ENCODE data around the gene PTPRN.
"Not testable (repeated sequence)": the region's sequence is repeated elsewhere in the genome, so short reads cannot be mapped to it uniquely, and the experiment has no call there.

PTPRN gene

GRCh38 chr2:219306047-219306446, 3.2 kb downstream of the PTPRN start:
- DNase-seq = no peak

GRCh38 chr2:219304223-219304622, 5.0 kb downstream of the PTPRN start:
- no peak for DNase-seq

GRCh38 chr2:219302412-219302968, 6.7 kb downstream of the PTPRN start:
- DNase-seq = no peak

GRCh38 chr2:219300022-219300421, 9.2 kb downstream of the PTPRN start:
- no peak for DNase-seq

GRCh38 chr2:219299372-219299760, 9.8 kb downstream of the PTPRN start:
- DNase-seq = no peak

DNA sequence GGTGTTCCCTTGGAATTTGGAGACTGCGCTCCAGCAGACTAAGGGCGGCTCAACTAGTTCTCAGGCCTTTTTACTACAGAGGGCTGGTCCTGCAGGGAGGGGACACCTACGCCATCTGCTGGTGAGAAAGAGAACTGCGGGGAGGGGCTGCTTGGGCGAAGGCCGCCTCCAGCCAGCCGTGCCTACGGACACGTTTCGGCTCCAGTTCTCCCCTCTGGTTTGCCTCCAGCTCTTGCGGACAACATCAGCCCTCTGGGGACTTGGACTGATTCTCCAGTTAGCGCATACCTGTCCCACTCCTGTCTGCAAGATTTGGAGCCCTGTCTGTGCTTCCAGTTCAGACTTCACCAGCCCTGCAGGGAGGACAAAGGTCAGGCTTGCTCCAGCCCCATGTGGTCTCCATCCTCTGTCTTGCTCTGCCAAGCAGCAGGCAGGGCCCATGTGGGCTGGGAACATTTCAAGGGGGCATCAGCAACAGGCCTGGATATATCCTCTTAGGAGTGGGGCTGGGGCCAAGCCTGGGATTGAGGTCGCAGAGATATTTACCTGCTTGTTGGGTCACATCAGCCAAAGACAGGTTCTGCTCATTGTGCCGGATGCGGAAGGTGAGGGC, 10.3 kb downstream of the PTPRN start:
- peak; percentile 64 to 91 (median 76) for DNase-seq

DNA sequence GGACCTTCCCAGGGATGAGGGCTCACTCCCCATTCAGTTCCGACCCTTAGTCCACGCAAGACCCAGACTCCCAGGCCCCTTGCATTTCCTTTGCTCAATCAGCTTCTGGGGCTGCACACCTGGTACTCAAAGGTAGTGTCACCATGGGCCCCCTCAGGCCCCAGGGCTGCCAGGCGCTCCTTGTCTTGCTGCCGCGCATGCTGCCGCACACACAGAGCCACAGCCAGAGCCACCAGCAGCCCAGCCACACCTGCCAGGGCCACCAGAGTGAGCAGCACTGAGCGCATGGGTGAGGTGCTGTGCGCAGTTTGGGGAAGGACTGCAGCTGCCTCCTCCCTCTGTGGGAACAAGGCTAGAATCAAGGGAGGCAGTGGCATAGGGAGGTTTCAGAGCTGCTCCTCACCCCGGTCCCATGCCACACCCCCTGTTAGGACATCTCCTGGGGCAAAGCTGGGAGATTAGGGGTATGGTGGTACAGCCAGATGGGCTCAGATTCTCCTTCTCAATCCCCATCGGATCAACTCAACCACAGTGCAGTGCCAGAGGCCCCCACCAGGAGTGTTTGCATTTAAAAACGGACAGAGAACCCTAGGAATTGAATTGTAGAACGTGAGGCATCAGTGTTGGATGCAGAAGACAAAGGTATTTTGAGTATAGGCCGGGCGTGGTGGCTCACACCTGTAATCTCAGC, 11.3 kb downstream of the PTPRN start:
- DNase-seq = no peak

DNA sequence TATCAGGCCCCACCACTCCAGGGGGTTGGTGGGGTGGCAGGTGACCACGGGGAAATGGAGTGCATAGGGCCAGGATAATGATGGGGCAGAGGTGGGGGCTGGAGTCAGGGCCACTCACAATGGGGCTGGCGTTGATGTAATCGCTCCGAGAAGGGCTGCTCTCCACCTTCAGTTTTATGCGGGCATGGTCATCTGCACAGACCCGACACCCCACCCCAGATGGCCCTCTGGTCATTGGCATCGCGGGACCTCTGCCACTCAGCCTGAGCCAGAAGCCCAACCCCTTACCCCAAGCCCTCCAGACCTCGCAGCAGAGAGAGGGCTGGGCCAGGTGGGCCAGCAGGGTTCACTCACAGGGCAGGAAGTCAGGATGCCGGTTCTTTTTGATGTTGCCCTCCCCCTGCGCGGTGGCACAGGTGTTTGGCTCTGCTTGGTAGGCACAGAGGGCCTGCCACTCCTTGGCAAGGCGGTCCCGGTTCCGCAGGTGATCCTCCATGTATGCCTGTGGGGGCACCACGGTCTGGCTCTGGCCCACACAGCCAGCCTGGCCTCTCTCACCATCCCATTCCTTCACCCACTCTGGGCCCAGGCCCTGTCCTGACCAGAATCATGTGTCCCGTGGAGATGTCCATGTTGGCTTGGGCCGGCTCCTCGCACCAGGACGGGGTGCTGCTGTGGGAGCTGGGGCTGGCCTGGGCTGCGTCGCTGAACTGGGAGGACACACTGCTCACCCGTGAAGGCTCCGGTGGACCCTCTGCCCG, 12.4 kb downstream of the PTPRN start:
- no peak for DNase-seq

DNA sequence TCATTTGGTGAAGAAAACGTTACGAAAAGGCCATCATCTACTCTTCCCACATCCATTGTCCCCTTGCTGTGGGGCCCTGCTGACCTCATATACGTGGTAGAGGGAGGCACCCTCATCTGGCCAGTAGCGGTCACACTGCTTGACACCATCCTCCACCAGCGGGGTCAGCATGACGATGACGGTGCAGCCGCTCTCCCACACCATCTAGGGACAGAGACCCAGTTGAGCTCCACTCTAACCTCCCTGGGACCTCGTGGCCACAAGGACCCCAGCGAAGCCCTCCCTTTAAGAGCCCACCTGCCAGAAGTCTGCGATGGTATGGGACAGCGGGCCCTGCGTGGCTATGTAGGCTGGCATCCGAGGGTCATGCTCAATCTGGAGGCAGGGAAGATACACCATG, 13.1 kb downstream of the PTPRN start:
- no peak for DNase-seq

- peak; percentile 82 to 89 (median 84) for DNase-seq
Measured at GRCh38 chr2:219294356-219295351, 14.5 kb downstream of the PTPRN start.

- no peak for DNase-seq
Measured at GRCh38 chr2:219293736-219294231, 15.4 kb downstream of the PTPRN start.

GRCh38 chr2:219292616-219293015, 16.6 kb downstream of the PTPRN start:
- DNase-seq = no peak

- DNase-seq = no peak
Measured at GRCh38 chr2:219291910-219292490, 17.2 kb downstream of the PTPRN start.

DNA sequence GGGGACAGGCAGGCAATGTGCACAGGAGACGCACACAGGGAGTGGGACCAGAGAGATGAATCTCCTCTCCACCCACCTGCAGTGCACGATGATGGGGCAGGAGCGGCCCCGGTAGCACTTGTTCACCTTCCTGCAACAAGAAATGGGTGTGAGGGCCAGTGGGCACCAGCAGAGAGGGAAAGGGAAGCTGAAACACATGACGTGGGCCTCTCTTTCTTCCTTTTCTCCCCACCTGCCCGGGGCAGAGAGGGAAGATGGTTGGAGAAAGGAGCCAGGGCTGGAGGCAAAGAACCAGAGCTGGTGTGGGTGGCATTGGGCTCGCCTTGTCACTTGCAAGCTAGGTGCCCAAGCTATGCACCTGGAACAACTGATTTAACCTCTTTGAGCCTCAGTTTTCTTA, 17.8 kb downstream of the PTPRN start:
- DNase-seq = no peak

DNA sequence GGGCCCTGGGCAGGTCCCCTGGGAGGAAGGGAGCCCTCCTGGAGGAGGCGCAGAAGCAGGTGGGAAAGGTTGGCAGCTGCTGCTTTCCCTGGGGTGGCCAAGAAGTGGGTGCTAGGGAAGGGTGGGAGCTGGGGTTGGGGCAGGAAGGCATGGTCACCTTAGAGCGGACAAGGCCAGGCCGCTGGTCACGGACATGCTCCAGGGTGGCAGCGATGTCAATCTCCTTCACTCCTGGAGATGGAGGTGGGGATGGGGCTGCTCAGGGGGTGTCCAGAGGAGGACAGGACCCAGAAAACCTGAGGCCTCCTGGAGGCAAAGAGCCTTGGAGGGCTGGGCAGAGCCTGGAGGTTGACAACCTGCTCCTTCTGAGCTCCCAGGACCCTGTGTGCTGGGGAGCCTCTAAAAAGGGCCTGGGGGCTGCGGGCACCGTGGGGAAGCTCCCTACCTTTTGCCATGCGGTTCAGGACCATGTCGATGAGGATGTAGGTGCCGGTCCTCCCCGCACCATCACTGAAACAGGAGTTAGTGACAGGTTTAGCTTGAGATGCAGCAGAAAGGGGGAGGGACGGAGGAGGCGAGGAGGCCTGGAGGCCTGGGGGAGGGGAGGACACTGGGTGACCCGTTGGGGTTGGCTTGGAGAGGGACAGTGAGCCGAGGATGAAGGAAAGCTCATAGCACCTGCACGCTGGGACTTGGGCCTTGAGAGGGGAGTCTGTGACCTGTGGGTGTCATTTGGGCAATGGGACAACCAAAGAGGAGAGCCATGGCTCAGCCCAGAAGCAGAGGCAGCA, 18.6 kb downstream of the PTPRN start:
- no peak for DNase-seq

DNA sequence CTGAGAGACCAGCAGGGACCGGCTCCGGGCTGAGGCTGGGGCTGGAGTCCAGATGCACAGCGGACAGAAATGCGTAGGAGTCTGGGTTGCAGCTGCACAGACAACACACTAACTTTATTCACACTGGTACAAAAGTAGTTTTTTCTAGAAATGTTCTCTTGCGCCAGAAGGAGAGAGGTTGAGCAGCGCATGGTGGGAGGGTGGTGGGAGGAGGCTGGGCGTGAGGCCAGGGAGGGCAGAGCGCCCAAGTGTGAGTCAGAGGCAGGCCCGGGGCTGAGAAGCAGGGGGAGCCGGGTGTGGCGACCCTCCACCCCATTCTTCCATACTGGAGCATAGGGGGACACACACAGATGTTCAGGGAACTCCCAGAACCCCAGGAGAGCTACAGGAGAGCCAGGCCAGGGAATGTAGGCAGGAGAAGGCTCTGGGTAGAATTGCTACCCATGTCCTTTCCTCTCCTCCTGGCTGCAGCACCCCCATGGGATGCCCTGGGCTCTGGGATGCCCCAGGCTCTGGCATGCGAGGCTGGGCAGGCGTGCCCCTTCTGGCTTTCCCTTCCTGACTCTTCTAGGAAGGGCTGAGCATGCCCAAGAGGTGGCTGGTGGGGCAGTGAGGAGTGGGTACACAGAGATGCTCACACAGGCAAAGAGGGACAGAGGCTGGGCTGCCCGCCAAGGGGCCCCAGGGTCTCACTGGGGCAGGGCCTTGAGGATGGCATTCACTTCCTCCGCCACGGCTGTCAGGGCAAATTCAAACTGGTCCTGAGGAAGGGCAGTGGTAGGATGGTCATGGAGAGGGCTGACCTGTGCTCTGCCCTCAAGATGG, 19.5 kb downstream of the PTPRN start:
- DNase-seq = no peak

GRCh38 chr2:219289195-219289536, 20.0 kb downstream of the PTPRN start:
- DNase-seq = no peak

DNA sequence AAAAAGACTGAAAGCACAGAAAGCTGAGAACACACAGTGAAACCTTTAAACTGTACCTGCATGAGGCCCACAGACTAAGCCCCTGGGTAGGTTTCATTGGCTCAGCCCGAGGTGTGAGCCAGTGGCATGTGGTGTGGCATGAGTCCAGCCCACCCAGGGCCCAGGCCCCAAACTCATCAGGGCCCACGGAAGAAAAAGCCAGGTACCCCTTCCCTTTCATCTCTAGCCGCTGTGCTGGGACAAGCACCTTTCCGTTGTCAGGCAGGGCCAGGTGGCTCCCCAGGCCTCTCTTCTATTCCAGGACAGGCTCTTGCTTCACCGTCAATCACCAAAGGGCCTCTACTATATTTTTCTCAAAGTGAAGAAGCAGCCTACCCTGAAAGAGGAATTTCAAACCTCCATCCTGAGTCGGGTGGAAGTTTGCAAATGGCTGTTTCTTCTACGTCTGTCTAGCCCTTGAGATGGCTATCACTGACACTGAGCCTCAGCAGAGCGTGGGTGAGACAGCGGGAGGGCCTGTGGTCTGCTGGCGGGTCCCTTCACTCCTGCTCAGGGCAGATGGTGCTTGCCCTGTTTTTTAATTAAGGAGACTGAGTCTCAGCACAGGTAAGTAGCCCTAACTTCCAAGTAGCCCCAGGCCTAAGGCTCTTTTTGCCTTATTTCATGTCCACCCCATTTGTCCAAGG, 21.5 kb downstream of the PTPRN start:
- DNase-seq = no peak

- DNase-seq = not testable (repeated sequence)
Measured at GRCh38 chr2:219287116-219287440, 22.1 kb downstream of the PTPRN start.

All from T-helper 2 cell (primary cell).